ENCODE data around the gene PTPRZ1. TPM values are rescaled to one million over a fixed set of nuclear protein-coding genes. Genes with fewer than 3 reads are reported as not detected.

The PTPRZ1 gene
- total and polyA plus RNA-seq, 10 of the 15 experiments (the other 5 are each of a cell fraction or from before 2014, with no cell fraction given), result 0.05 to 0.21 (median 0.11) TPM; not detected in 7

DNA sequence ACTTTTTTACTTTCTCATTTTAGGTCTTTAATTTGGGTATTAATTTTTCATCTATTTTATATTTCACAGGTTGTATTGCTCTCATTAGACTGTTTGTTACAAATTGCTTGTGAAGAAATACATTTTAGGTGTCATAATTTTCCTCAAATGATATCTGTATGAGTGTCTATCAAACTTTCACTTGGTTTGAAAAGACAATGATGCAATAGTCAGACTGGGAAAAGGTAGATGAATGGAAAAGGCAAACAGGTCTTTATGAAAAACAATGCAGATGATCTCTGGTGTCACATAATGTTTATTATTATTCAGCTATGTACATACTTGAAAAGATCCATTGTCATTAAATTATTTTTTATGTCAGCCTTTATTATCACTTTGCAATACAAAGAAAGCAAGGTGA is 80.2 kb downstream of the PTPRZ1 start (continued):
- TF ChIP-seq, protein P1, sequence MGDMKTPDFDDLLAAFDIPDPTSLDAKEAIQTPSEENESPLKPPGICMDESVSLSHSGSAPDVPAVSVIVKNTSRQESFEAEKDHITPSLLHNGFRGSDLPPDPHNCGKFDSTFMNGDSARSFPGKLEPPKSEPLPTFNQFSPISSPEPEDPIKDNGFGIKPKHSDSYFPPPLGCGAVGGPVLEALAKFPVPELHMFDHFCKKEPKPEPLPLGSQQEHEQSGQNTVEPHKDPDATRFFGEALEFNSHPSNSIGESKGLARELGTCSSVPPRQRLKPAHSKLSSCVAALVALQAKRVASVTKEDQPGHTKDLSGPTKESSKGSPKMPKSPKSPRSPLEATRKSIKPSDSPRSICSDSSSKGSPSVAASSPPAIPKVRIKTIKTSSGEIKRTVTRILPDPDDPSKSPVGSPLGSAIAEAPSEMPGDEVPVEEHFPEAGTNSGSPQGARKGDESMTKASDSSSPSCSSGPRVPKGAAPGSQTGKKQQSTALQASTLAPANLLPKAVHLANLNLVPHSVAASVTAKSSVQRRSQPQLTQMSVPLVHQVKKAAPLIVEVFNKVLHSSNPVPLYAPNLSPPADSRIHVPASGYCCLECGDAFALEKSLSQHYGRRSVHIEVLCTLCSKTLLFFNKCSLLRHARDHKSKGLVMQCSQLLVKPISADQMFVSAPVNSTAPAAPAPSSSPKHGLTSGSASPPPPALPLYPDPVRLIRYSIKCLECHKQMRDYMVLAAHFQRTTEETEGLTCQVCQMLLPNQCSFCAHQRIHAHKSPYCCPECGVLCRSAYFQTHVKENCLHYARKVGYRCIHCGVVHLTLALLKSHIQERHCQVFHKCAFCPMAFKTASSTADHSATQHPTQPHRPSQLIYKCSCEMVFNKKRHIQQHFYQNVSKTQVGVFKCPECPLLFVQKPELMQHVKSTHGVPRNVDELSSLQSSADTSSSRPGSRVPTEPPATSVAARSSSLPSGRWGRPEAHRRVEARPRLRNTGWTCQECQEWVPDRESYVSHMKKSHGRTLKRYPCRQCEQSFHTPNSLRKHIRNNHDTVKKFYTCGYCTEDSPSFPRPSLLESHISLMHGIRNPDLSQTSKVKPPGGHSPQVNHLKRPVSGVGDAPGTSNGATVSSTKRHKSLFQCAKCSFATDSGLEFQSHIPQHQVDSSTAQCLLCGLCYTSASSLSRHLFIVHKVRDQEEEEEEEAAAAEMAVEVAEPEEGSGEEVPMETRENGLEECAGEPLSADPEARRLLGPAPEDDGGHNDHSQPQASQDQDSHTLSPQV (IDR thresholded peaks at IDR 0.05), result no peak

DNA sequence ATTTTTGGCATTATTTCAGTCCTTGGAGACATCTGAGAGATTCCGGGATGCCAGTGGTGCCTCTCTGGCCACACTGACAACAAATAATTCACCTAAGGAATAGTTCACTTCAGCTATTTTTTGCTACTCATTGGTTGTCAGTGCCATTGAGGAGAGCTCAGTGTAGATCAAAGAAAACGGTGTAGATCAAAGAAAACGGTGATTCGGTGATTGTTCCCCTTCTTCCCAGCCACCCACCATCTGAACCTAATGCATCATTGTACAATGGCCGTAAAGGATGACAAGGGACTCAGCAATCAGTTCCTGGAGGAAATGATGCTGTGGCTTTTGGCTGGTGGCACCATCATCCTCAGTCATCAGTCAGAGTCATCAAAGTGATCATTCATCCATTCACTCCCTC is 80.6 kb downstream of the PTPRZ1 start:
- no peak for FAIRE-seq
- Histone ChIP-seq H3K4me1 (ENCODE audit: control insufficient read depth, insufficient read depth, low read length) (no peaks in the 10 kb centered on the region), H3K9ac (ENCODE audit: control insufficient read depth, insufficient read depth, low read length) (no peak overlapping the region), H3K4me3 (no peak overlapping the region), H4K20me1 (ENCODE audit: control insufficient read depth, insufficient read depth) (no peaks in the 10 kb centered on the region), H3K79me2 (ENCODE audit: control insufficient read depth, insufficient read depth, low read length) (no peaks in the 10 kb centered on the region), H3K27me3 (replicated peaks in 1 of 2; ENCODE audit: control insufficient read depth in 2 of 2, insufficient read depth in 2 of 2, low read length in 1 of 2) (no peaks in the 10 kb centered on the region), H2AFZ (ENCODE audit: control insufficient read depth, low read depth, low read length) (no peak overlapping the region), H3K4me2 (ENCODE audit: control insufficient read depth, insufficient read depth) (no peak overlapping the region), H3K36me3 (ENCODE audit: control insufficient read depth in 2 of 2, insufficient read depth in 2 of 2, low read length in 1 of 2) (no peaks in the 10 kb centered on the region), H3K9me3 (replicated peaks; ENCODE audit: control insufficient read depth, insufficient read depth, low read length) (no peaks in the 10 kb centered on the region), H3K27ac (ENCODE audit: control insufficient read depth, insufficient read depth) (no peak overlapping the region)
- POLR2A ChIA-PET, result no interaction called here
- no peak for ATAC-seq
- intact Hi-C loops (cut with micrococcal nuclease; ENCODE audit: unreplicated experiment) (no loop called here), in situ Hi-C loops (cut with MboI) (no loop called here)
- no TSS peak for BruUV-seq (replicated peaks)
- WGBS (ENCODE audit: insufficient coverage, insufficient replicate concordance, low lambda C conversion rate, missing lambda C conversion rate), result 16% methylated on average over 5 of the region's 5 CpGs
- DNase-seq (ENCODE audit: low read depth, low spot score), result no peak
- RAD21 ChIA-PET (ENCODE audit: unreplicated experiment), result no interaction called here
- SMC1A ChIA-PET (ENCODE audit: uncharacterized antibody, unreplicated experiment), result no interaction called here
- CTCF ChIA-PET, result interaction anchor here (3.8 kb wide), 1 partner anchor 41 kb away, joined by 21 read pairs; no protein-coding TSS in a partner anchor
- TF ChIP-seq ETV6 (conservative IDR thresholded peaks at IDR 0.05 in 1 of 2, IDR thresholded peaks at IDR 0.05 in 1 of 2; ENCODE audit: borderline replicate concordance in 1 of 2, low read depth in 1 of 2) (no peak), TBL1XR1 (IDR thresholded peaks at IDR 0.05; ENCODE audit: low read depth, low read length) (no peak), STAT1 (conservative IDR thresholded peaks at IDR 0.05) (no peak), EP300 (IDR thresholded peaks at IDR 0.05; ENCODE audit: borderline replicate concordance in 1 of 2, control insufficient read depth in 1 of 2, low read depth in 2 of 2, low read length in 2 of 2) (no peak), NFXL1 (IDR thresholded peaks at IDR 0.05; ENCODE audit: borderline replicate concordance) (no peak)
- TF ChIP-seq, protein P2, sequence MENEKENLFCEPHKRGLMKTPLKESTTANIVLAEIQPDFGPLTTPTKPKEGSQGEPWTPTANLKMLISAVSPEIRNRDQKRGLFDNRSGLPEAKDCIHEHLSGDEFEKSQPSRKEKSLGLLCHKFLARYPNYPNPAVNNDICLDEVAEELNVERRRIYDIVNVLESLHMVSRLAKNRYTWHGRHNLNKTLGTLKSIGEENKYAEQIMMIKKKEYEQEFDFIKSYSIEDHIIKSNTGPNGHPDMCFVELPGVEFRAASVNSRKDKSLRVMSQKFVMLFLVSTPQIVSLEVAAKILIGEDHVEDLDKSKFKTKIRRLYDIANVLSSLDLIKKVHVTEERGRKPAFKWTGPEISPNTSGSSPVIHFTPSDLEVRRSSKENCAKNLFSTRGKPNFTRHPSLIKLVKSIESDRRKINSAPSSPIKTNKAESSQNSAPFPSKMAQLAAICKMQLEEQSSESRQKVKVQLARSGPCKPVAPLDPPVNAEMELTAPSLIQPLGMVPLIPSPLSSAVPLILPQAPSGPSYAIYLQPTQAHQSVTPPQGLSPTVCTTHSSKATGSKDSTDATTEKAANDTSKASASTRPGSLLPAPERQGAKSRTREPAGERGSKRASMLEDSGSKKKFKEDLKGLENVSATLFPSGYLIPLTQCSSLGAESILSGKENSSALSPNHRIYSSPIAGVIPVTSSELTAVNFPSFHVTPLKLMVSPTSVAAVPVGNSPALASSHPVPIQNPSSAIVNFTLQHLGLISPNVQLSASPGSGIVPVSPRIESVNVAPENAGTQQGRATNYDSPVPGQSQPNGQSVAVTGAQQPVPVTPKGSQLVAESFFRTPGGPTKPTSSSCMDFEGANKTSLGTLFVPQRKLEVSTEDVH (IDR thresholded peaks at IDR 0.05; ENCODE audit: low read depth, partially characterized antibody), result no peak
- TF ChIP-seq, protein P3, sequence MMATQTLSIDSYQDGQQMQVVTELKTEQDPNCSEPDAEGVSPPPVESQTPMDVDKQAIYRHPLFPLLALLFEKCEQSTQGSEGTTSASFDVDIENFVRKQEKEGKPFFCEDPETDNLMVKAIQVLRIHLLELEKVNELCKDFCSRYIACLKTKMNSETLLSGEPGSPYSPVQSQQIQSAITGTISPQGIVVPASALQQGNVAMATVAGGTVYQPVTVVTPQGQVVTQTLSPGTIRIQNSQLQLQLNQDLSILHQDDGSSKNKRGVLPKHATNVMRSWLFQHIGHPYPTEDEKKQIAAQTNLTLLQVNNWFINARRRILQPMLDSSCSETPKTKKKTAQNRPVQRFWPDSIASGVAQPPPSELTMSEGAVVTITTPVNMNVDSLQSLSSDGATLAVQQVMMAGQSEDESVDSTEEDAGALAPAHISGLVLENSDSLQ (IDR thresholded peaks at IDR 0.05), result no peak
- TF ChIP-seq, protein P4, sequence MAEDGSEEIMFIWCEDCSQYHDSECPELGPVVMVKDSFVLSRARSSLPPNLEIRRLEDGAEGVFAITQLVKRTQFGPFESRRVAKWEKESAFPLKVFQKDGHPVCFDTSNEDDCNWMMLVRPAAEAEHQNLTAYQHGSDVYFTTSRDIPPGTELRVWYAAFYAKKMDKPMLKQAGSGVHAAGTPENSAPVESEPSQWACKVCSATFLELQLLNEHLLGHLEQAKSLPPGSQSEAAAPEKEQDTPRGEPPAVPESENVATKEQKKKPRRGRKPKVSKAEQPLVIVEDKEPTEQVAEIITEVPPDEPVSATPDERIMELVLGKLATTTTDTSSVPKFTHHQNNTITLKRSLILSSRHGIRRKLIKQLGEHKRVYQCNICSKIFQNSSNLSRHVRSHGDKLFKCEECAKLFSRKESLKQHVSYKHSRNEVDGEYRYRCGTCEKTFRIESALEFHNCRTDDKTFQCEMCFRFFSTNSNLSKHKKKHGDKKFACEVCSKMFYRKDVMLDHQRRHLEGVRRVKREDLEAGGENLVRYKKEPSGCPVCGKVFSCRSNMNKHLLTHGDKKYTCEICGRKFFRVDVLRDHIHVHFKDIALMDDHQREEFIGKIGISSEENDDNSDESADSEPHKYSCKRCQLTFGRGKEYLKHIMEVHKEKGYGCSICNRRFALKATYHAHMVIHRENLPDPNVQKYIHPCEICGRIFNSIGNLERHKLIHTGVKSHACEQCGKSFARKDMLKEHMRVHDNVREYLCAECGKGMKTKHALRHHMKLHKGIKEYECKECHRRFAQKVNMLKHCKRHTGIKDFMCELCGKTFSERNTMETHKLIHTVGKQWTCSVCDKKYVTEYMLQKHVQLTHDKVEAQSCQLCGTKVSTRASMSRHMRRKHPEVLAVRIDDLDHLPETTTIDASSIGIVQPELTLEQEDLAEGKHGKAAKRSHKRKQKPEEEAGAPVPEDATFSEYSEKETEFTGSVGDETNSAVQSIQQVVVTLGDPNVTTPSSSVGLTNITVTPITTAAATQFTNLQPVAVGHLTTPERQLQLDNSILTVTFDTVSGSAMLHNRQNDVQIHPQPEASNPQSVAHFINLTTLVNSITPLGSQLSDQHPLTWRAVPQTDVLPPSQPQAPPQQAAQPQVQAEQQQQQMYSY (CRISPR knock-in tag; IDR thresholded peaks at IDR 0.05), result no peak

Data from GM12878 (cell line).